ENCODE results near the gene NNT. TPM values are rescaled to one million over a fixed set of nuclear protein-coding genes. Genes with fewer than 3 reads are reported as not detected.
A peak's percentile ranks its signal among the peaks of the same experiment; 100 is the strongest.

The NNT gene
- total and polyA plus RNA-seq, 2 of the 13 experiments (the other 11 are each of a cell fraction or from before 2014, with no cell fraction given): 21.1 to 58.0 TPM

DNA sequence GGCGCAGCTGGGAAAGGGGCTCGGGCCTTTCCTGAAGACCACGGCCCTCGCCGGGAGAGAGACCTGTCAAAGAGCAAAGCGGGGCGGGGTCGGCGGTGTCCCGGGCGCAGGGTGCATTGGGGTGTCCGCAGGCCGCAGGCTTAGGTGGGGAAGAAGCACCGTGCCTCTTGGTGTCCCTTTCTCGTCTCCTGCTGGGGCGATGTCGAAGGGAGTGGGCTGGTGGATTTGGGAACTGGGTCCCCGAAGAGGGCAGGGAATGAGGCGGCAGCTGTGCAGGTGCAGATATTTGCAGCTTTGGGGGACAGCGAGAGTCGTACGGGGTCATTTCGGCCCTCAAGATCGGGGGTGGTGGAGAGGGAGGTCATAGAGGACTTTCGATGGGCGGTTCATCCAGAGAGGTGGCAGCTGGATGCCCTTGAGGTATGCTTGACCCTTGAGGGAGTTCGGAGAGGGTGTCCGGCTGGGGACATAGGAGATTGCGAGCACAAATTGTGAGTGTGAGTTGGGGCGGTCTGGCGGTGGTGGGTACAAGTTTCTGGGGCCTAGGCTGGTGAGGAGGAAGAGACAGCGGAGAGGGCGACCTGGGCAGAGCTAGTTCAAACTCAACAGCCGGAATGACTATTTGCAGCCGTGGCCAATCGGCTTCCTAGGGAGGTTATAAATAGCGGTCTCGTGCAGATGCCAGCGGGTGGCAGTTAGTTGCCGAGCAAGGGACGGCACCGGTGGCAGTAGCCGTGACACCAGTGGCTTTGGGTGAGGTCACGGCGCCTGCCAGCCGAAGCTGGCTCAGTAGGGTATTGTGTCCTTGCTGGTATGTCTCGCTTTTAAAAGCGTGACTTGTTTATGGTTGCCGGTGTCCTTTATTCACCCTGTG lies 601 bp downstream of the NNT start (continued):
- TF ChIP-seq ZNF280D (CRISPR knock-in tag; IDR thresholded peaks at IDR 0.05) (0 out of 2 replicates have a peak, but pooled peaks have one; percentile 6), MAFF (IDR thresholded peaks at IDR 0.05; ENCODE audit: low read depth, low read length) (no peak), ZNF605 (CRISPR knock-in tag; IDR thresholded peaks at IDR 0.05) (0 out of 2 replicates have a peak, but pooled peaks have one; percentile 53), GABPB1 (CRISPR knock-in tag; IDR thresholded peaks at IDR 0.05) (peak; percentile 13; the same call in 1 of the 2 replicates), TMF1 (CRISPR knock-in tag; IDR thresholded peaks at IDR 0.05; ENCODE audit: low read depth) (0 out of 2 replicates have a peak, but pooled peaks have one; percentile 7), PRDM4 (CRISPR knock-in tag; IDR thresholded peaks at IDR 0.05; ENCODE audit: borderline replicate concordance) (no peak), GPN1 (CRISPR knock-in tag; IDR thresholded peaks at IDR 0.05; ENCODE audit: borderline replicate concordance) (no peak), CHD2 (IDR thresholded peaks at IDR 0.05; ENCODE audit: low read depth, low read length) (no peak), GTF2F1 (IDR thresholded peaks at IDR 0.05; ENCODE audit: low read length) (no peak), TFE3 (CRISPR knock-in tag; IDR thresholded peaks at IDR 0.05) (no peak), ZNF124 (CRISPR knock-in tag; IDR thresholded peaks at IDR 0.05) (no peak; the same call in 1 of the 2 replicates), ZNF710 (CRISPR knock-in tag; IDR thresholded peaks at IDR 0.05; ENCODE audit: borderline replicate concordance) (no peak), ZNF557 (CRISPR knock-in tag; IDR thresholded peaks at IDR 0.05) (0 out of 2 replicates have a peak, but pooled peaks have one; percentile 1), PCBP2 (optimal IDR thresholded peaks at IDR 0.05; ENCODE audit: low read depth, low read length, poor library complexity, severe bottlenecking) (no peak), PHF5A (CRISPR knock-in tag; IDR thresholded peaks at IDR 0.05; ENCODE audit: low read depth, unreplicated experiment) (no peak), SSRP1 (CRISPR knock-in tag; IDR thresholded peaks at IDR 0.05) (no peak), HOXD1 (CRISPR knock-in tag; IDR thresholded peaks at IDR 0.05) (0 out of 2 replicates have a peak, but pooled peaks have one; percentile 12)
- TF ChIP-seq, protein P1, sequence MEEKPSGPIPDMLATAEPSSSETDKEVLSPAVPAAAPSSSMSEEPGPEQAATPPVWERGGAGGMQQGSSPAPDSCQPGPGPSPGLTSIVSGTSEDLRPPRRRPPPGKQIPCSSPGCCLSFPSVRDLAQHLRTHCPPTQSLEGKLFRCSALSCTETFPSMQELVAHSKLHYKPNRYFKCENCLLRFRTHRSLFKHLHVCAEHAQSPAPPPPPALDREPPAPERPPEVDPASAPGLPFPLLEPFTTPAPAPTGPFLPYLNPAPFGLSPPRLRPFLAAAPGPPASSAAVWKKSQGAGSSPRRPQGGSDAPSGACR (CRISPR knock-in tag; IDR thresholded peaks at IDR 0.05): no peak

All from HepG2 (cell line).